HL-60 (cell line): ENCODE results near the gene WDR13.

ENCODE experiments used
- DNase-seq, 2 experiments: peaks; one replicate each; pipeline ENCODE4 v3.0.0-alpha.2; 2010 to 2020; ENCODE audit warnings: low read depth in 1 of 2, low spot score in 1 of 2
- H3K27ac ChIP-seq: fragments of 250-450 bp; sonication (Bioruptor Pico); replicated peaks from 2 replicates; pipeline ENCODE4 v1.5.1; 2020; ENCODE audit warnings: mild to moderate bottlenecking, moderate library complexity
- H3K27me3 ChIP-seq: fragments of 250-450 bp; sonication (Bioruptor Pico); 2 replicates; pipeline ENCODE4 v1.5.1; 2021; ENCODE audit warnings: mild to moderate bottlenecking, moderate library complexity; ENCODE audit not compliant: insufficient read depth, poor library complexity, severe bottlenecking
- H3K4me3 ChIP-seq: replicated peaks from 2 replicates; pipeline ENCODE4 v1.5.1; 2011; ENCODE audit warnings: mild to moderate bottlenecking, control low read depth, low read length; ENCODE audit not compliant: insufficient read depth
- CTCF ChIP-seq: IDR thresholded peaks from one replicate; pipeline ENCODE4 v1.5.1; 2011; ENCODE audit warnings: low read length, control low read depth, inconsistent platforms; ENCODE audit not compliant: insufficient read depth
- GABPA ChIP-seq: IDR thresholded peaks from 2 replicates; pipeline ENCODE4 v1.6.1; 2012; ENCODE audit warnings: low read depth
- POLR2AphosphoS5 ChIP-seq: IDR thresholded peaks from 2 replicates; pipeline ENCODE4 v1.6.1; 2012; ENCODE audit warnings: low read depth
- REST ChIP-seq: IDR thresholded peaks from 2 replicates; pipeline ENCODE4 v1.6.1; 2012; ENCODE audit warnings: low read depth; ENCODE audit not compliant: insufficient replicate concordance
- SPI1 ChIP-seq: IDR thresholded peaks from 2 replicates; pipeline ENCODE4 v1.6.1; 2012; ENCODE audit warnings: low read depth, mild to moderate bottlenecking, borderline replicate concordance

The WDR13 gene

GRCh38 chrX:48626401-48627298 lies 29.4 kb downstream of the WDR13 start:
- DNase-seq, result no peak
- no peak overlapping the region for H3K27ac ChIP-seq

GRCh38 chrX:48631376-48632090 lies 34.2 kb downstream of the WDR13 start:
- no peaks in the 10 kb centered on the region for H3K27me3 ChIP-seq
- H3K27ac ChIP-seq, result no peak overlapping the region
- H3K4me3 ChIP-seq, result no peak overlapping the region
- peak; percentile 37 to 88 for DNase-seq
- no peak for TF ChIP-seq GABPA
- TF ChIP-seq POLR2AphosphoS5, result no peak
- TF ChIP-seq CTCF, result peak; percentile 21
- TF ChIP-seq REST, result no peak

More at GRCh38 chrX:48626401-48627298, 29.4 kb downstream of the WDR13 start:
- no peaks in the 10 kb centered on the region for H3K27me3 ChIP-seq
- no peak for TF ChIP-seq REST
- no peak for TF ChIP-seq POLR2AphosphoS5
- TF ChIP-seq SPI1, result no peak
- H3K4me3 ChIP-seq, result no peak overlapping the region

GRCh38 chrX:48632207-48632606 lies 34.9 kb downstream of the WDR13 start:
- H3K27ac ChIP-seq, result no peak overlapping the region

More at GRCh38 chrX:48632207-48632606, 34.9 kb downstream of the WDR13 start:
- no peak overlapping the region for H3K4me3 ChIP-seq
- no peak for TF ChIP-seq POLR2AphosphoS5
- TF ChIP-seq GABPA, result no peak
- TF ChIP-seq CTCF, result no peak
- TF ChIP-seq REST, result no peak
- TF ChIP-seq SPI1, result no peak
- no peak for DNase-seq
- H3K27me3 ChIP-seq, result no peaks in the 10 kb centered on the region
